ENCODE results near the gene USP30.

DNA sequence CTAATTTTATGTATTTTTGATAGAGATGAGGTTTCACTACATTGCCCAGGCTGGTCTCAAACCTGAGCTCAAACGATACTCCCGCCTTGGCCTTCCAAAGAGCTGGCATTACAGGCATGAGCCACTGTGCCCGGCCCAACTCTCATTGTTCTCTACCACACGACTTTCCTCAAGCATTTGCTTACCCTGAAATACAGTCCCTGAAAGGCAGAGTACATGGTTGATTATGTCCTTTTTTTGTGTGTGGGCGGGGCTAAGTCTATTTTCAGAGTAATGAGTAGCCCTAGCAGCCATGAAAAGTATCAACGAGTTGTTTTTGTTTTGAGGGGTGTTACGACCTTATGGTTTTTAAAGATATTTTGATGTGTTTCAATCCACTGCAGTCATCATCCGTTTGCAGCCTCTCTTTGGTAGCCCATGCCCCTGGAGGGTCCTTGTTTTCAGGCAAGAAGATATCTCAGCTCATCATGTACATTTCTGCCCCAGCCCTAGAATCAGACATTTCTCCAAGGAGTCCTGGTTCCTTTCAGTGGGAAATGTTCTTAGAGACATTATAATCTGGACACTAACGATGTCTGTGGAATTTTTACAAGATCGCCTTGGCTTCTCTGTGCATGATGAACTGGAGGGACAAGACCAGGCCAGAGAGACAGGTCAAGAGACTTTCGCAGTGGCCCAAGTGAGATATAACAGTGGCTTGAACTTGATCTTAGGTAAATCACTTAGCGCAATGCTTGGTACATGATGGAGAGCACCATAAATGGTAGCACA is 72.7 kb downstream of the USP30 start:
- no peak for TF ChIP-seq POLR2A (IDR thresholded peaks at IDR 0.05)
- TF ChIP-seq CTCF (IDR thresholded peaks at IDR 0.05) = no peak
- TF ChIP-seq POLR2AphosphoS5 (IDR thresholded peaks at IDR 0.05; ENCODE audit: insufficient read depth in 1 of 2, low read depth in 1 of 2) = no peak

Measured in vagina (tissue), 2 donors.